ENCODE results near the gene CDC73. TPM values are rescaled to one million over a fixed set of nuclear protein-coding genes. Genes with fewer than 3 reads are reported as not detected.

Gene CDC73
- 29.2 and 35.0 TPM in 2 replicates for total RNA-seq
- 29.8 TPM for polyA plus RNA-seq (2012)

GRCh38 chr1:193121616-193122593, at the start of gene CDC73:
Gene CDC73, plus strand, starts transcription at chr1:193122031. Its CDS starts 170 bp downstream, at chr1:193122201.
- DNase-seq (ENCODE audit: low read depth), result peak; percentile 97

- DNase-seq (ENCODE audit: low read depth), result no peak
These were observed 43.8 kb upstream of the CDC73 start for GRCh38 chr1:193077991-193078390.

- no peak for DNase-seq (ENCODE audit: low read depth)
These were observed 42.6 kb upstream of the CDC73 start for GRCh38 chr1:193079187-193079586.

GRCh38 chr1:193083365-193084088, 38.3 kb upstream of the CDC73 start:
- no peak for DNase-seq (ENCODE audit: low read depth)

- no peak for DNase-seq (ENCODE audit: low read depth)
These were observed 36.6 kb upstream of the CDC73 start for GRCh38 chr1:193085263-193085662.

GRCh38 chr1:193086342-193086741, 35.5 kb upstream of the CDC73 start:
- no peak for DNase-seq (ENCODE audit: low read depth)

GRCh38 chr1:193087893-193088292, 33.9 kb upstream of the CDC73 start:
- DNase-seq (ENCODE audit: low read depth), result no peak

GRCh38 chr1:193090865-193091264, 31.0 kb upstream of the CDC73 start:
- DNase-seq (ENCODE audit: low read depth), result no peak

GRCh38 chr1:193094112-193094511, 27.7 kb upstream of the CDC73 start:
- DNase-seq (ENCODE audit: low read depth), result no peak

GRCh38 chr1:193102662-193103061, 19.2 kb upstream of the CDC73 start:
- DNase-seq (ENCODE audit: low read depth), result no peak

- DNase-seq (ENCODE audit: low read depth), result no peak
These were observed 17.9 kb upstream of the CDC73 start for GRCh38 chr1:193103759-193104501.

- peak; percentile 64 for DNase-seq (ENCODE audit: low read depth)
These were observed 17.3 kb upstream of the CDC73 start for GRCh38 chr1:193104502-193104906.

GRCh38 chr1:193104907-193105820, 16.7 kb upstream of the CDC73 start, which contains the start of gene GLRX2:
Gene GLRX2, minus strand, starts transcription at chr1:193105414. Its CDS starts 32 bp downstream, at chr1:193105382.
- DNase-seq (ENCODE audit: low read depth), result peak; percentile 89

- DNase-seq (ENCODE audit: low read depth), result no peak
These were observed 16.0 kb upstream of the CDC73 start for GRCh38 chr1:193105821-193106177.

- DNase-seq (ENCODE audit: low read depth), result no peak
These were observed 13.4 kb upstream of the CDC73 start for GRCh38 chr1:193108471-193108870.

- no peak for DNase-seq (ENCODE audit: low read depth)
These were observed 12.2 kb upstream of the CDC73 start for GRCh38 chr1:193109619-193110018.

GRCh38 chr1:193110246-193110645, 11.6 kb upstream of the CDC73 start:
- DNase-seq (ENCODE audit: low read depth), result peak; percentile 68

GRCh38 chr1:193110864-193111263, 11.0 kb upstream of the CDC73 start:
- DNase-seq (ENCODE audit: low read depth), result no peak

- DNase-seq (ENCODE audit: low read depth), result peak; percentile 75
These were observed 10.2 kb upstream of the CDC73 start for GRCh38 chr1:193111641-193112090.

Measured in myocyte (in vitro differentiated cells).